HepG2 (cell line): ENCODE results near the gene DDX20. TPM values are rescaled to one million over a fixed set of nuclear protein-coding genes. Genes with fewer than 3 reads are reported as not detected.
A peak's percentile ranks its signal among the peaks of the same experiment; 100 is the strongest.

Source experiments
- ARNT2 ChIP-seq: sonication (generic); formaldehyde crosslinking; IDR thresholded peaks from 2 replicates; pipeline ENCODE4 v1.8.0; 2022; ENCODE audit warnings: mild to moderate bottlenecking, low read depth, missing genetic modification reagents, moderate library complexity
- ATF4 ChIP-seq, 2 experiments: fragments of 450-650 bp in 1 of 2; sonication (generic) in 1 of 2; formaldehyde crosslinking; IDR thresholded peaks; 2 replicates each; pipeline versions ENCODE4 v1.5.0 to v1.8.0; 2020 to 2022; ENCODE audit warnings: mild to moderate bottlenecking in 1 of 2, missing genetic modification reagents in 1 of 2
- CBX1 ChIP-seq: IDR thresholded peaks from one replicate; pipeline ENCODE4 v1.6.1; 2016; ENCODE audit warnings: antibody characterized with exemption, low read depth
- CSRNP1 ChIP-seq: sonication (generic); formaldehyde crosslinking; IDR thresholded peaks from 2 replicates; pipeline ENCODE4 v1.8.1; 2023; ENCODE audit warnings: mild to moderate bottlenecking, missing genetic modification reagents
- FIP1L1 ChIP-seq: fragments of 200-400 bp; formaldehyde crosslinking; IDR thresholded peaks from 2 replicates; pipeline ENCODE4 v1.6.1; 2018; ENCODE audit warnings: low read depth, mild to moderate bottlenecking, low read length, moderate library complexity, borderline replicate concordance; ENCODE audit not compliant: insufficient read depth
- HMG20B ChIP-seq: conservative IDR thresholded peaks from 2 replicates; pipeline ENCODE4 v1.6.1; 2016; ENCODE audit warnings: missing genetic modification reagents, missing compliant biosample characterization
- HNRNPK ChIP-seq: fragments of 200-400 bp; formaldehyde crosslinking; IDR thresholded peaks from 2 replicates; pipeline ENCODE4 v1.6.1; 2018; ENCODE audit warnings: low read length, low read depth, moderate library complexity, mild to moderate bottlenecking; ENCODE audit not compliant: poor library complexity, severe bottlenecking
- ISX ChIP-seq: sonication (generic); formaldehyde crosslinking; conservative IDR thresholded peaks from 2 replicates; pipeline ENCODE4 v1.5.0; 2020; ENCODE audit warnings: missing genetic modification reagents
- KLF16 ChIP-seq, 2 experiments: sonication (generic) in 1 of 2; formaldehyde crosslinking in 1 of 2; IDR thresholded peaks; 2 replicates each; pipeline versions ENCODE4 v1.6.1 to v1.8.0; 2016 to 2023; ENCODE audit warnings: missing genetic modification reagents in 2 of 2, missing compliant biosample characterization in 1 of 2
- MEF2D ChIP-seq: sonication (generic); formaldehyde crosslinking; IDR thresholded peaks from 2 replicates; pipeline ENCODE4 v1.5.1; 2020; ENCODE audit warnings: mild to moderate bottlenecking, missing genetic modification reagents
- MZF1 ChIP-seq: sonication (generic); formaldehyde crosslinking; IDR thresholded peaks from 2 replicates; pipeline ENCODE4 v1.8.1; 2023; ENCODE audit warnings: mild to moderate bottlenecking, missing genetic modification reagents, borderline replicate concordance
- PBX3 ChIP-seq: sonication (generic); formaldehyde crosslinking; IDR thresholded peaks from 2 replicates; pipeline ENCODE4 v1.8.1; 2023; ENCODE audit warnings: missing genetic modification reagents, inconsistent platforms, borderline replicate concordance
- POLR2G ChIP-seq: fragments of 200-400 bp; formaldehyde crosslinking; IDR thresholded peaks from 2 replicates; pipeline ENCODE4 v1.6.1; 2018; ENCODE audit warnings: mild to moderate bottlenecking, low read depth, low read length, moderate library complexity
- PPARG ChIP-seq: conservative IDR thresholded peaks from 2 replicates; pipeline ENCODE4 v1.6.1; 2016; ENCODE audit warnings: missing biosample characterization, missing genetic modification reagents
- SIX4 ChIP-seq: sonication (generic); formaldehyde crosslinking; IDR thresholded peaks from 2 replicates; pipeline ENCODE4 v1.4.0; 2020; ENCODE audit warnings: missing genetic modification reagents
- ZNF17 ChIP-seq: sonication (generic); formaldehyde crosslinking; IDR thresholded peaks from 2 replicates; pipeline ENCODE4 v1.5.0; 2020; ENCODE audit warnings: mild to moderate bottlenecking, missing genetic modification reagents
- ZNF280D ChIP-seq: sonication (generic); formaldehyde crosslinking; IDR thresholded peaks from 2 replicates; pipeline ENCODE4 v1.5.1; 2020; ENCODE audit warnings: mild to moderate bottlenecking, missing genetic modification reagents
- ZNF446 ChIP-seq: sonication (generic); formaldehyde crosslinking; IDR thresholded peaks from 2 replicates; pipeline ENCODE4 v1.5.0; 2020; ENCODE audit warnings: mild to moderate bottlenecking, missing genetic modification reagents
- ZNF557 ChIP-seq: sonication (generic); formaldehyde crosslinking; IDR thresholded peaks from 2 replicates; pipeline ENCODE4 v1.4.0; 2020; ENCODE audit warnings: missing genetic modification reagents
- ZNF576 ChIP-seq: sonication (generic); formaldehyde crosslinking; IDR thresholded peaks from 2 replicates; pipeline ENCODE4 v1.4.0; 2020; ENCODE audit warnings: mild to moderate bottlenecking, missing genetic modification reagents
- ZNF788 ChIP-seq: sonication (generic); formaldehyde crosslinking; IDR thresholded peaks from 2 replicates; pipeline ENCODE4 v1.5.0; 2020; ENCODE audit warnings: mild to moderate bottlenecking, missing genetic modification reagents, borderline replicate concordance
- polyA plus RNA-seq, 8 experiments: library from polyadenylated mRNA; depleted of rRNA in 3 of 8; stranded (reverse) in 7 of 8; unstranded in 1 of 8; fragments of >200 nt; fragmentation: Illumina TruSeq in 4 of 8; extraction: Trizol in 4 of 8; gene quantifications; 2 replicates each; pipeline versions ENCODE4 v1.2.1 to v1.2.3, GENCODE V29; 2011 to 2016; ENCODE audit warnings: low read depth in 4 of 8, missing spikeins in 1 of 8, mixed read lengths in 1 of 8; ENCODE audit not compliant: insufficient read depth in 1 of 8
- total RNA-seq, 5 experiments: library from RNA; depleted of rRNA; stranded (reverse); fragments of >200 nt; fragmentation: Illumina TruSeq; extraction: Trizol; gene quantifications; 2 replicates each; pipeline ENCODE4 v1.2.3, GENCODE V29; 2016; ENCODE audit warnings: low read depth in 1 of 5

Gene DDX20
- total and polyA plus RNA-seq, 2 of the 13 experiments (the other 11 are each of a cell fraction or from before 2014, with no cell fraction given), result 4.0 to 14.3 TPM

GRCh38 chr1:111739194-111739924, 16.3 kb upstream of the DDX20 start, which contains the start of gene INKA2 (continued):
- peak; percentile 51 for TF ChIP-seq HNRNPK
- 0 out of 2 replicates have a peak, but pooled peaks have one; percentile 36 for TF ChIP-seq SIX4 (CRISPR knock-in tag)
- TF ChIP-seq PBX3, result no peak
- TF ChIP-seq ZNF557 (CRISPR knock-in tag), result 0 out of 2 replicates have a peak, but pooled peaks have one; percentile 46
- TF ChIP-seq ARNT2 (CRISPR knock-in tag), result peak; percentile 21; the same call in 1 of the 2 replicates
- peak; percentile 90 for TF ChIP-seq POLR2G
- TF ChIP-seq ZNF576 (CRISPR knock-in tag), result 0 out of 2 replicates have a peak, but pooled peaks have one; percentile 58
- 0 out of 2 replicates have a peak, but pooled peaks have one; percentile 74 for TF ChIP-seq ZNF446
- peak in 1 of 2 experiments; percentile 75; a peak in 1 of 4 replicates for TF ChIP-seq ATF4 (CRISPR knock-in tag; IDR thresholded peaks at IDR 0.05)
- TF ChIP-seq PPARG (CRISPR knock-in tag), result 0 out of 2 replicates have a peak, but pooled peaks have one; percentile 16
- TF ChIP-seq CSRNP1, result peak; percentile 86
- TF ChIP-seq MEF2D, result peak; percentile 40; the same call in 1 of the 2 replicates
- TF ChIP-seq MZF1 (CRISPR knock-in tag), result peak; percentile 90; the same call in 1 of the 2 replicates
- peak; percentile 59 for TF ChIP-seq CBX1
- TF ChIP-seq ZNF788, result peak; percentile 73; the same call in 1 of the 2 replicates
- TF ChIP-seq ISX (CRISPR knock-in tag), result 0 out of 2 replicates have a peak, but pooled peaks have one; percentile 27
- TF ChIP-seq KLF16 (CRISPR knock-in tag; IDR thresholded peaks at IDR 0.05), result 0 out of 4 replicates have a peak, but pooled peaks of 1 of the 2 experiments have one; percentile 34
- peak; percentile 74; the same call in 1 of the 2 replicates for TF ChIP-seq ZNF280D (CRISPR knock-in tag)
- TF ChIP-seq ZNF17 (CRISPR knock-in tag), result 0 out of 2 replicates have a peak, but pooled peaks have one; percentile 63
- no peak for TF ChIP-seq FIP1L1
- TF ChIP-seq HMG20B (CRISPR knock-in tag), result peak; percentile 86
